GM19397 (cell line): Measurements from ENCODE around the gene SCML2.
"Not testable (repeated sequence)": the region's sequence is repeated elsewhere in the genome, so short reads cannot be mapped to it uniquely, and the experiment has no call there.

ENCODE experiments used
- ATAC-seq: cut with Tn5 transposase; IDR thresholded peaks from one replicate; pipeline ENCODE4 v1.9.1; 2021; ENCODE audit warnings: mild to moderate bottlenecking, moderate library complexity; ENCODE audit not compliant: unreplicated experiment

Gene SCML2

GRCh38 chrX:18354369-18355223 lies at the start of gene SCML2:
SCML2 (minus strand) TSS chrX:18354688; CDS start chrX:18334071, 20,617 bp downstream.
- no peak for ATAC-seq

- no peak for ATAC-seq
These were observed 47.3 kb upstream of the SCML2 start for GRCh38 chrX:18401848-18402213.

- no peak for ATAC-seq
These were observed 40.0 kb upstream of the SCML2 start for GRCh38 chrX:18394477-18394876.

GRCh38 chrX:18390941-18391538 lies 36.6 kb upstream of the SCML2 start:
- no peak for ATAC-seq

- no peak for ATAC-seq
These were observed 35.5 kb upstream of the SCML2 start for GRCh38 chrX:18389966-18390365.

GRCh38 chrX:18377796-18378195 lies 23.3 kb upstream of the SCML2 start:
- no peak for ATAC-seq

GRCh38 chrX:18375131-18375805 lies 20.8 kb upstream of the SCML2 start:
- not testable (repeated sequence) for ATAC-seq

GRCh38 chrX:18369096-18369495 lies 14.6 kb upstream of the SCML2 start:
- not testable (repeated sequence) for ATAC-seq

GRCh38 chrX:18368402-18368801 lies 13.9 kb upstream of the SCML2 start:
- no peak for ATAC-seq

- no peak for ATAC-seq
These were observed 6.4 kb upstream of the SCML2 start for GRCh38 chrX:18360867-18361266.

- ATAC-seq = no peak
These were observed 538 bp downstream of the SCML2 start for GRCh38 chrX:18353931-18354368.

GRCh38 chrX:18351784-18352183 lies 2.7 kb downstream of the SCML2 start:
- no peak for ATAC-seq

- no peak for ATAC-seq
These were observed 6.4 kb downstream of the SCML2 start for GRCh38 chrX:18348047-18348446.

GRCh38 chrX:18309401-18309800 lies 45.1 kb downstream of the SCML2 start:
- ATAC-seq = no peak

GRCh38 chrX:18297251-18297650 lies 57.2 kb downstream of the SCML2 start:
- no peak for ATAC-seq

- ATAC-seq = no peak
These were observed 59.6 kb downstream of the SCML2 start for GRCh38 chrX:18294893-18295292.

GRCh38 chrX:18291006-18291545 lies 63.4 kb downstream of the SCML2 start:
- ATAC-seq = no peak

GRCh38 chrX:18290200-18290599 lies 64.3 kb downstream of the SCML2 start:
- ATAC-seq = no peak

GRCh38 chrX:18288716-18289115 lies 65.8 kb downstream of the SCML2 start:
- ATAC-seq = no peak

GRCh38 chrX:18286322-18286831 lies 68.1 kb downstream of the SCML2 start:
- ATAC-seq = no peak

- no peak for ATAC-seq
These were observed 76.0 kb downstream of the SCML2 start for GRCh38 chrX:18278449-18278848.
